OCI-LY7 (cell line): ENCODE measurements around the gene CRYL1. TPM values are rescaled to one million over a fixed set of nuclear protein-coding genes. Genes with fewer than 3 reads are reported as not detected.

Source experiments
- BruUV-seq: library from RNA; stranded (reverse); fragments of 400-500 nt; replicated peaks from 2 replicates; lab custom pipeline; 2021; lab: Mats Ljungman, UMichigan
- CTCF ChIA-PET: fragments of 300-600 bp; sonication (Branson Sonifier 250); formaldehyde crosslinking; loops from one replicate; lab custom pipeline; 2022; ENCODE audit warnings: antibody characterized with exemption; ENCODE audit not compliant: unreplicated experiment; lab: Charles Lee
- POLR2A ChIA-PET: fragments of 300-600 bp; sonication (Branson Sonifier 250); formaldehyde crosslinking; loops from one replicate; lab custom pipeline; 2022; ENCODE audit warnings: antibody characterized with exemption; lab: Charles Lee
- DNase-seq: peaks from one replicate; pipeline ENCODE4 v3.0.0-alpha.2; 2015; ENCODE audit warnings: low spot score
- H2AFZ ChIP-seq: fragments of 200-600 bp; sonication (generic), shearing (Covaris generic); 2 replicates; pipeline ENCODE4 v1.6.1; 2014; ENCODE audit warnings: mild to moderate bottlenecking, antibody characterized with exemption, low read length, moderate library complexity
- H3K27ac ChIP-seq: fragments of 200-600 bp; sonication (generic); 2 replicates; pipeline ENCODE4 v1.5.1; 2014; ENCODE audit warnings: mixed run types, low read depth, mild to moderate bottlenecking, moderate library complexity, low read length, inconsistent platforms; ENCODE audit not compliant: poor library complexity, severe bottlenecking
- H3K36me3 ChIP-seq: fragments of 200-600 bp; sonication (generic); 2 replicates; pipeline ENCODE4 v1.6.1; 2014; ENCODE audit warnings: mild to moderate bottlenecking, antibody characterized with exemption, low read length, moderate library complexity, mixed read lengths; ENCODE audit not compliant: insufficient read depth
- H3K4me1 ChIP-seq: fragments of 200-600 bp; sonication (generic); 2 replicates; pipeline ENCODE4 v1.5.1; 2014; ENCODE audit warnings: mild to moderate bottlenecking, low read length; ENCODE audit not compliant: insufficient read depth, poor library complexity, severe bottlenecking
- H3K4me2 ChIP-seq: fragments of 200-600 bp; sonication (generic); 2 replicates; pipeline ENCODE4 v1.6.1; 2014; ENCODE audit warnings: mild to moderate bottlenecking, low read length
- H3K4me3 ChIP-seq: fragments of 200-600 bp; sonication (generic); 2 replicates; pipeline ENCODE4 v1.5.1; 2014; ENCODE audit warnings: mild to moderate bottlenecking, low read depth, low read length; ENCODE audit not compliant: poor library complexity, severe bottlenecking
- H3K79me2 ChIP-seq: fragments of 200-600 bp; sonication (generic); 2 replicates; pipeline ENCODE4 v1.6.1; 2016; ENCODE audit warnings: low read depth, mild to moderate bottlenecking, low read length, moderate library complexity, mixed read lengths; ENCODE audit not compliant: insufficient read depth
- H3K9me2 ChIP-seq: fragments of 200-600 bp; sonication (generic); 2 replicates; pipeline ENCODE4 v1.6.1; 2016; ENCODE audit warnings: mild to moderate bottlenecking, low read length, mixed read lengths; ENCODE audit not compliant: insufficient read depth
- H3K9me3 ChIP-seq: fragments of 200-600 bp; sonication (generic); 2 replicates; pipeline ENCODE4 v1.6.1; 2014; ENCODE audit warnings: mild to moderate bottlenecking, mixed run types, low read length, mixed read lengths
- H4K20me1 ChIP-seq: fragments of 200-600 bp; sonication (generic); 2 replicates; pipeline ENCODE4 v1.6.1; 2014; ENCODE audit warnings: mild to moderate bottlenecking, antibody characterized with exemption, low read length, moderate library complexity, mixed read lengths; ENCODE audit not compliant: insufficient read depth
- CTCF ChIP-seq: fragments of 200-600 bp; sonication (generic); conservative IDR thresholded peaks from 2 replicates; pipeline ENCODE4 v1.5.1; 2014; ENCODE audit warnings: mild to moderate bottlenecking, antibody characterized with exemption, low read length, moderate library complexity, mixed read lengths
- EZH2phosphoT487 ChIP-seq: fragments of 200-600 bp; sonication (generic); IDR thresholded peaks from 2 replicates; pipeline ENCODE4 v1.6.1; 2018; ENCODE audit warnings: low read depth, borderline replicate concordance, mild to moderate bottlenecking, mixed run types, antibody characterized with exemption, low read length, moderate library complexity, mixed read lengths
- intact Hi-C: fragments of 100-400 bp; cut with micrococcal nuclease; formaldehyde crosslinking; loops from one replicate; pipeline ENCODE4 v1.10.0; 2022; ENCODE audit not compliant: unreplicated experiment
- total RNA-seq, 2 experiments: library from RNA; depleted of rRNA in 1 of 2; stranded (reverse); fragments of >200 nt in 1 of 2; shearing (Covaris generic) in 1 of 2; gene quantifications; 2 replicates each; pipeline ENCODE4 v1.2.3, GENCODE V29; 2014 to 2022

CRYL1 gene
- total RNA-seq, 2 experiments from 2014 or later = not detected

GRCh38 chr13:20534038-20534608 is 8.5 kb upstream of the CRYL1 start:
- Histone ChIP-seq H3K4me1 (no peaks in the 10 kb centered on the region), H4K20me1 (no peaks in the 10 kb centered on the region), H3K79me2 (no peaks in the 10 kb centered on the region; the same call in 1 of the 2 replicates), H3K9me3 (peaks cover 10% of the 10 kb centered on the region; the same call in 1 of the 2 replicates), H3K4me2 (no peak overlapping the region), H2AFZ (no peak overlapping the region), H3K9me2 (no peaks in the 10 kb centered on the region), H3K4me3 (no peak overlapping the region), H3K27ac (no peak overlapping the region), H3K36me3 (no peaks in the 10 kb centered on the region)
- BruUV-seq = no TSS peak
- intact Hi-C loops = no loop called here
- ChIA-PET POLR2A (interaction anchor here (1.0 kb wide), 1 partner anchor 13 kb away, joined by 3 read pairs; no protein-coding TSS in a partner anchor), CTCF (no interaction called here)
- no peak for DNase-seq
- TF ChIP-seq CTCF (no peak), EZH2phosphoT487 (no peak)

GRCh38 chr13:20528452-20528851 is 2.8 kb upstream of the CRYL1 start:
- Histone ChIP-seq H3K4me3 (no peak overlapping the region), H3K27ac (no peak overlapping the region), H3K9me2 (no peaks in the 10 kb centered on the region), H2AFZ (no peak overlapping the region), H3K4me1 (no peaks in the 10 kb centered on the region), H3K4me2 (no peak overlapping the region), H3K9me3 (no peaks in the 10 kb centered on the region), H3K36me3 (no peaks in the 10 kb centered on the region), H4K20me1 (no peaks in the 10 kb centered on the region), H3K79me2 (no peaks in the 10 kb centered on the region)
- TF ChIP-seq EZH2phosphoT487 (no peak), CTCF (no peak)
- intact Hi-C loops = no loop called here
- no TSS peak for BruUV-seq
- ChIA-PET POLR2A (no interaction called here), CTCF (no interaction called here)
- no peak for DNase-seq

- Histone ChIP-seq H3K9me3 (no peaks in the 10 kb centered on the region), H3K4me3 (no peak overlapping the region), H3K4me1 (no peaks in the 10 kb centered on the region), H3K9me2 (no peaks in the 10 kb centered on the region), H3K36me3 (no peaks in the 10 kb centered on the region), H2AFZ (no peak overlapping the region), H3K79me2 (no peaks in the 10 kb centered on the region), H3K4me2 (no peak overlapping the region), H4K20me1 (no peaks in the 10 kb centered on the region), H3K27ac (no peak overlapping the region)
- TF ChIP-seq EZH2phosphoT487 = no peak
- TF ChIP-seq CTCF = no peak
- CTCF ChIA-PET = no interaction called here
- BruUV-seq = no TSS peak
- DNase-seq = no peak
- intact Hi-C loops = no loop called here
- POLR2A ChIA-PET = interaction anchor here (0.6 kb wide), 1 partner anchor 601 kb away, joined by 4 read pairs; no protein-coding TSS in a partner anchor
Measured at GRCh38 chr13:20526664-20527063, 1.0 kb upstream of the CRYL1 start.
